Measurements from ENCODE around the gene FRA10AC1.
"Not testable (repeated sequence)": the region's sequence is repeated elsewhere in the genome, so short reads cannot be mapped to it uniquely, and the experiment has no call there.

Gene FRA10AC1

DNA sequence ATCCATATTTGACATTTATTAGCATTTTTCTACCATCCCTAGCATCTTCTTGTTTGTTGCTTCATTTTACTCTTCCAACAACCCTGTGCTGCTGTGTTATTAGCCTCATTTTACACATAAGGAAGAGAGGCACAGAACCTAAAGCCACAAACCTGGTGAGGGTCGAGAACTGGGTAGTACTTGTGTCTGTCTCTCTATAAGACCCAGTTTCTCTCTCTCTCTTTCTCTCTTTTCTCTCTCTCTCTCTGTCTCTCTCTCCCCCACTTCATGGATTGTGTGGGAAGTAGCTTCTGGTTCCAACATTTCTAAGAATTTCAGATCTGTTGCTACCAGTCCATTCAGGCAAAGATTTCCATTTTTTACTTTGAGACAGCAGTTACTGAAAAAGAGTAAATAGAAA, 1.4 kb upstream of the FRA10AC1 start:
- Histone ChIP-seq H3K4me3 (no peak overlapping the region), H3K27ac (no peak overlapping the region)
- TF ChIP-seq, protein P1, sequence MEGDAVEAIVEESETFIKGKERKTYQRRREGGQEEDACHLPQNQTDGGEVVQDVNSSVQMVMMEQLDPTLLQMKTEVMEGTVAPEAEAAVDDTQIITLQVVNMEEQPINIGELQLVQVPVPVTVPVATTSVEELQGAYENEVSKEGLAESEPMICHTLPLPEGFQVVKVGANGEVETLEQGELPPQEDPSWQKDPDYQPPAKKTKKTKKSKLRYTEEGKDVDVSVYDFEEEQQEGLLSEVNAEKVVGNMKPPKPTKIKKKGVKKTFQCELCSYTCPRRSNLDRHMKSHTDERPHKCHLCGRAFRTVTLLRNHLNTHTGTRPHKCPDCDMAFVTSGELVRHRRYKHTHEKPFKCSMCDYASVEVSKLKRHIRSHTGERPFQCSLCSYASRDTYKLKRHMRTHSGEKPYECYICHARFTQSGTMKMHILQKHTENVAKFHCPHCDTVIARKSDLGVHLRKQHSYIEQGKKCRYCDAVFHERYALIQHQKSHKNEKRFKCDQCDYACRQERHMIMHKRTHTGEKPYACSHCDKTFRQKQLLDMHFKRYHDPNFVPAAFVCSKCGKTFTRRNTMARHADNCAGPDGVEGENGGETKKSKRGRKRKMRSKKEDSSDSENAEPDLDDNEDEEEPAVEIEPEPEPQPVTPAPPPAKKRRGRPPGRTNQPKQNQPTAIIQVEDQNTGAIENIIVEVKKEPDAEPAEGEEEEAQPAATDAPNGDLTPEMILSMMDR (IDR thresholded peaks at IDR 0.05) = no peak
- no peak for DNase-seq (ENCODE audit: low spot score)

DNA sequence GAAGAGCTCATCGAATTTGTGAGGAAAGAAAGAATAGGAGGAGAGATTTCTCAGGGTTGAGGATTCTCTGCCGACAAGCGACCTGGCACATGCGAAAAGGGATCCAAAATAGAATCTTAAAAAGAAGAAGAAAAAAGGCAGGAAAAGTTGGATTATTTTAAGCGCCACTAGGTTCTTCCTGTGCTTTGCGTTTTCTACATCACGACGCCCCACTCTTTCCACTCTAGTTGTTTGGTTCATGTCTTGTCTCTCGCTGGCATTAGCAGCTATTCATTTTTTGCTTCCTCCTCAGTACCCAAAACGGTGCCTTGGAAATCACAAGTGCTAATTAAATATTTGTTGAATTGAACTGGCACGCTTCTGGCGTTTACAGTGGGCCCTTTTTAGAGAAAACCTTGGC, 674 bp upstream of the FRA10AC1 start:
- DNase-seq (ENCODE audit: low spot score) = no peak
- Histone ChIP-seq H3K27ac (peak overlapping the region; percentile 88 to 92), H3K4me3 (peak overlapping the region; percentile 80)
- TF ChIP-seq, protein P1 (IDR thresholded peaks at IDR 0.05) = no peak

DNA sequence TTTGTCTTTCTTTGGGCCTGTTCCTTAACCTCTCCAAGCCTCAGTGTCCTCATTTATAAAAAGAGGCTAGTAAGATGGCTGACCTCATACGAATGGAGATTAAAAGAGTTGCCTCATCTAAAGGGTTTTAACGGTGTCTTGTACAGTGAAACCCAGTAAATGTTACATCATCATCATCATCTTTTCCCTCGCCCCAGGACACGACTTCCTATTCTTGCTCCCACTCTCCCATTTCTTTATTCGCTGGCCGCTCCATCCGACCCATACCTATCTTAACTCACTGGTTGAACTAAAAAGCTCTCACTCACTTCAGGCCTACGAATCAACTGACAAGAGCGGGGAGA, 554 bp downstream of the FRA10AC1 start:
- Histone ChIP-seq H3K4me3 (peak overlapping the region; percentile 80), H3K27ac (peak overlapping the region; percentile 88 to 92)
- DNase-seq (ENCODE audit: low spot score) = no peak
- TF ChIP-seq, protein P1 (IDR thresholded peaks at IDR 0.05) = no peak

DNA sequence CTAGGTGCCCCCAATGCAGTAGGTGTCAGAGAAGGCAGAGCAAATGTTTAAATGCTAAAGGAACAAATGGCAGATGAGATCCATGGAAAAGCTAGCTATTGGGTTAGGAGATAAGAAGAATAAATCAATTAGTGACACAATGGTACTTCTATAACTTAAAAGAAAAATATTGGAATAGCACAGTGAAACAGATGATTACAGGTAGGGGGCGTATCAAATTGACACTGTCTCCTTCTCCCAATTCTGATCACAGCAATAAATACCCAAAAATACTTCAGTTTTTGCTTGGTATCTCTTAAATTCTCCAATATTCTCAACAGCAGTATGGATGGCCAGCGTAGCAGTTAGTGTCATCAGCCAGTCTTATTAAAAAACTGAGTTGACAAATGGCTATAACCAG, 5.2 kb downstream of the FRA10AC1 start:
- Histone ChIP-seq H3K27ac (no peak overlapping the region), H3K4me3 (no peak overlapping the region)
- DNase-seq (ENCODE audit: low spot score) = no peak
- TF ChIP-seq, protein P1 (IDR thresholded peaks at IDR 0.05) = no peak

DNA sequence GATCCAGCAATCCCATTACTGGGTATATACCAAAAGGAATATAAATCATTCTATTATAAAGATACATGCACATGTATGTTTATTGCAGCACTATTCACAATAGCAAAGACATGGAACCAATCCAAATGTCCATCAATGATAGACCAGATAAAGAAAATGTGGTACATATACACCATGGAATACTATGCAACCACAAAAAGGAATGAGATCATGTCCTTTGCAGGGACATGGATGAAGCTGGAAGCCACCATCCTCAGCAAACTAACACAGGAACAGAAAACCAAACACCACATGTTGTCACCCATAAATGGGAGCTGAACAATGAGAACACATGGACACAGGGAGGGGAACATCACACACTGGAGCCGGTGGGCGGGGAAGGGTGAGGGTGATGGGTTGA, 5.8 kb downstream of the FRA10AC1 start:
- H3K4me3 ChIP-seq; DNase-seq (ENCODE audit: low spot score); H3K27ac ChIP-seq: not testable (repeated sequence)

DNA sequence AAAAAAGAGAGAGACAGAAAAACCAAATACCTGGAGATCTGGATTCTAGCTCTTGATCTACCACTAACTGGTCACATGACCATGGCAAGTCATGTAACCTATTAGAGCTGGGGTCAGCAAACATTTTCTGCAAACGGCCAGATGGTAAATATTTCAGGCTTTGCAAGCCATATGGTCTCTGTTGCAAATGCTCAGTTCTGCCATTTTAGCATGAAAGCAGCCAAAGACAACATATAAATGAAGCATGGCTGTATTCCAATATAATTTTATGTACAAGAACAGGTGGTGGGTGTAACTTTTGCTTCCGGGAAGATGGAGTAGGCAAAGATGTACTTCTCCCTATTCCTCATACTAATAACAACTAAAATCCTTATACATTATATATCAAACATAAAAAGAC, 6.7 kb downstream of the FRA10AC1 start:
- DNase-seq (ENCODE audit: low spot score) = no peak
- Histone ChIP-seq H3K27ac (no peak overlapping the region), H3K4me3 (no peak overlapping the region)
- TF ChIP-seq, protein P1 (IDR thresholded peaks at IDR 0.05) = no peak

DNA sequence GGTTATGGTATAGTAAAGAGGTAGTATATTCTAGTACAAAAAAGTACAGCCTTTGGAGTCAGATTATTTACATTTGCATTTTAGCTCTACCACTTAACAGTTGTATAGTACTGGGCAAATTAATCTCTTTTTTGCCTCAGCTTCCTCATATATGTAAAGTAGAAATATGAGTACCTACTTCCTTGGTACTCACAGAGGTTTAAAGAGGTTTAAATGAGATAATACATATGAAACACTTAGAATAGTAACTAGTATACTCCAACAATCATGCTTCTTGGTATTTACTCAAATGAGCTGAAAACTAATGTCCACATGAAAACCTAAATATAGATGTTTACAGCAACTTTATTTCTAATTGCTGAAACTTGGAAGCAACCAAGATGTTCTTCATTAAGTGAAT, 14.7 kb downstream of the FRA10AC1 start:
- TF ChIP-seq, protein P1 (IDR thresholded peaks at IDR 0.05) = no peak
- Histone ChIP-seq H3K27ac (no peak overlapping the region), H3K4me3 (no peak overlapping the region)
- no peak for DNase-seq (ENCODE audit: low spot score)

DNA sequence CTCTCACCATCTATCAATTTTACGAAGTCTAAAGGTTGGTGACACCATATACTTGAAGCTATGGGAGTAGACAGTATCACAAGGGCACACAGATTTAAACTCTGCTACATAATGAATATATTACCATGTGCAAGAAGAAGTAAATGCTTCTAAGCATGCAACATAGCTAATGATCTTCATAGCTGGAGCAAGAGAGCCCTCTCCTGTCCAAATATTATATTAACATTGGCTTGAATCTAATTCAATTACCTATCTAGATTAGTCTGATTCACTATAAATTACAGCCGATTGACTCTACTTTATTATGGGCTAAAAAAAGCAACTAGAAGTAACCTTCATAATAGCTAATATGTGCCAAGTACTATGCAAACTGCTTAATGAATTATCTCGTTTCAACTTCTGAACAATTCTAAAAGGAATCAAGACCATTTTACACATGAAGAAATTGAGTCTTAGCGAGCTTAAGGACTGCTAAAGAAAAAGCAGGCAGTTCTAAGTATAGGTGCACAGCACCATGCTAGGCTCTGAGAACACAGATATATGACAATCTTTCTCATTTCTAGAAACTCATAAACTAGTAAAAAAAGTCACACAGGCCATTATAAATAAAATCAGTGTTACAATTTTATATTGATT, 21.9 kb downstream of the FRA10AC1 start:
- TF ChIP-seq, protein P1 (IDR thresholded peaks at IDR 0.05) = no peak
- no peak overlapping the region for H3K27ac ChIP-seq
- H3K4me3 ChIP-seq = no peak overlapping the region
- DNase-seq (ENCODE audit: low spot score) = no peak
